Adipose tissue (tissue), 3 donors: ENCODE data around the gene ZNF761. TPM values are rescaled to one million over a fixed set of nuclear protein-coding genes. Genes with fewer than 3 reads are reported as not detected.
"Not testable (repeated sequence)": the region's sequence is repeated elsewhere in the genome, so short reads cannot be mapped to it uniquely, and the experiment has no call there.

ENCODE experiments used
- H3K27ac ChIP-seq: one replicate; pipeline ENCODE4 v1.5.1; 2013; ENCODE audit warnings: low read depth, low read length
- WGBS, 3 donors: extraction: QIAGEN DNeasy Blood & Tissue Kit; methylation state at CpG; one replicate each; pipeline ENCODE4 v1.1.7; 2013; 5-methylcytosine and 5-hydroxymethylcytosine counted together
- polyA plus RNA-seq, 3 donors: library from polyadenylated mRNA; stranded (reverse); fragments of 200-250 nt; gene quantifications; one replicate each; pipeline ENCODE4 v1.2.3, GENCODE V29; 2013
- donor health status: healthy with polysubstance abuse.
- donor health status: Bipolar disorder and iron deficiency.
- donor health status: healthy.

Gene ZNF761
- 1 to 10 TPM; 5.1 to 7.6 (median 7.1) TPM for polyA plus RNA-seq

GRCh38 chr19:53431399-53432087 is at the start of gene ZNF761:
Gene ZNF761 (plus strand): TSS chr19:53431984. CDS start chr19:53447269, 15,285 bp downstream.
- H3K27ac ChIP-seq: no peak within 1 kb of the TSS
- WGBS, 3 donors: 1 to 2% (median 1%) methylated on average over 34 to 46 of the region's 46 CpGs

- 57 to 83% (median 72%) methylated on average over 3 of the region's 3 CpGs for WGBS, 3 donors
- H3K27ac ChIP-seq: no peak overlapping the region
Measured at GRCh38 chr19:53388168-53388567, 43.6 kb upstream of the ZNF761 start.

- WGBS, 3 donors: 90 to 96% (median 91%) methylated on average over 5 of the region's 5 CpGs
- H3K27ac ChIP-seq: no peak overlapping the region
Measured at GRCh38 chr19:53388904-53389303, 42.9 kb upstream of the ZNF761 start.

- WGBS, 3 donors: 67 to 84% (median 78%) methylated on average over 8 of the region's 8 CpGs
- H3K27ac ChIP-seq: no peak overlapping the region
Measured at GRCh38 chr19:53389571-53389970, 42.2 kb upstream of the ZNF761 start.

GRCh38 chr19:53389978-53390377 is 41.8 kb upstream of the ZNF761 start:
- 22 to 35% (median 35%) methylated on average over 22 of the region's 22 CpGs for WGBS, 3 donors
- H3K27ac ChIP-seq: no peak overlapping the region

GRCh38 chr19:53394522-53394973 is 37.2 kb upstream of the ZNF761 start:
- H3K27ac ChIP-seq: no peak overlapping the region
- 0 to 12% (median 10%) methylated on average over 18 of the region's 18 CpGs for WGBS, 3 donors

- WGBS, 3 donors: 0% methylated on average over 57 to 58 of the region's 58 CpGs
- no peak within 1 kb of the TSS for H3K27ac ChIP-seq
Measured at GRCh38 chr19:53394974-53395839, 36.6 kb upstream of the ZNF761 start, which contains the start of gene ZNF765. Gene ZNF765 (plus strand): TSS chr19:53395149. CDS start chr19:53398016, 2,867 bp downstream.

GRCh38 chr19:53395840-53396524 is 35.8 kb upstream of the ZNF761 start:
- 6 to 25% (median 10%) methylated on average over 9 of the region's 9 CpGs for WGBS, 3 donors
- not testable (repeated sequence) for H3K27ac ChIP-seq

GRCh38 chr19:53396525-53396868 is 35.3 kb upstream of the ZNF761 start:
- H3K27ac ChIP-seq: no peak overlapping the region
- 7 to 33% (median 8%) methylated on average over 1 of the region's 1 CpG for WGBS, 3 donors

- H3K27ac ChIP-seq: not testable (repeated sequence)
- 57 to 100% (median 94%) methylated on average over 1 of the region's 1 CpG for WGBS, 3 donors
Measured at GRCh38 chr19:53397918-53398317, 33.9 kb upstream of the ZNF761 start.

- 90 to 95% (median 91%) methylated on average over 7 of the region's 7 CpGs for WGBS, 3 donors
- no peak overlapping the region for H3K27ac ChIP-seq
Measured at GRCh38 chr19:53409505-53410204, 22.1 kb upstream of the ZNF761 start.

GRCh38 chr19:53420520-53421315 is 11.1 kb upstream of the ZNF761 start:
- 64 to 73% (median 71%) methylated on average over 11 of the region's 11 CpGs for WGBS, 3 donors
- H3K27ac ChIP-seq: not testable (repeated sequence)

- WGBS, 3 donors: 80 to 89% (median 88%) methylated on average over 5 of the region's 5 CpGs
- H3K27ac ChIP-seq: no peak overlapping the region
Measured at GRCh38 chr19:53422551-53422950, 9.2 kb upstream of the ZNF761 start.

- 14 to 19% (median 19%) methylated on average over 4 to 11 of the region's 13 CpGs for WGBS, 3 donors
- H3K27ac ChIP-seq: not testable (repeated sequence)
Measured at GRCh38 chr19:53423074-53423473, 8.7 kb upstream of the ZNF761 start.

GRCh38 chr19:53423680-53424079 is 8.1 kb upstream of the ZNF761 start:
- WGBS, 3 donors: 39 to 44% (median 41%) methylated on average over 8 of the region's 8 CpGs
- H3K27ac ChIP-seq: not testable (repeated sequence)

- H3K27ac ChIP-seq: no peak overlapping the region
- WGBS, 3 donors: 21 to 26% (median 22%) methylated on average over 9 of the region's 9 CpGs
Measured at GRCh38 chr19:53424968-53425597, 6.7 kb upstream of the ZNF761 start.

GRCh38 chr19:53432088-53432661 is 391 bp downstream of the ZNF761 start:
- WGBS, 3 donors: 0 to 1% (median 1%) methylated on average over 30 of the region's 30 CpGs
- H3K27ac ChIP-seq: no peak overlapping the region
